SU-DHL-6 (cell line): ENCODE data around the gene MTG1.

ENCODE experiments used
- H2AFZ ChIP-seq: fragments of 200-600 bp; sonication (generic); 2 replicates; pipeline ENCODE4 v1.6.1; 2014; ENCODE audit warnings: low read depth, mild to moderate bottlenecking, moderate library complexity, mixed read lengths, antibody characterized with exemption, low read length; ENCODE audit not compliant: severe bottlenecking
- H3F3A ChIP-seq: fragments of 200-600 bp; shearing (Covaris generic); 2 replicates; pipeline ENCODE4 v1.6.0; 2016; ENCODE audit warnings: antibody characterized with exemption, mild to moderate bottlenecking; ENCODE audit not compliant: insufficient read depth
- H3K27ac ChIP-seq: fragments of 200-600 bp; sonication (generic); 2 replicates; pipeline ENCODE4 v1.5.1; 2016; ENCODE audit warnings: low read depth, mild to moderate bottlenecking, low read length, moderate library complexity, mixed read lengths
- H3K27me3 ChIP-seq: fragments of 200-600 bp; sonication (generic), shearing (Covaris generic); 2 replicates; pipeline ENCODE4 v1.6.0; 2014; ENCODE audit warnings: mild to moderate bottlenecking, low read length
- H3K36me3 ChIP-seq: fragments of 200-600 bp; sonication (generic); 2 replicates; pipeline ENCODE4 v1.6.1; 2014; ENCODE audit warnings: mild to moderate bottlenecking, low read length, mixed read lengths
- H3K4me2 ChIP-seq: fragments of 300-600, 200-600 bp; shearing (Covaris generic), sonication (generic); 2 replicates; pipeline ENCODE4 v1.6.0; 2014; ENCODE audit warnings: low read length, low read depth, mild to moderate bottlenecking; ENCODE audit not compliant: poor library complexity, severe bottlenecking
- H3K4me3 ChIP-seq: fragments of 200-600 bp; sonication (generic); 2 replicates; pipeline ENCODE4 v1.5.1; 2014; ENCODE audit warnings: antibody characterized with exemption, low read length, mild to moderate bottlenecking, mixed read lengths; ENCODE audit not compliant: insufficient read depth, poor library complexity, severe bottlenecking
- H3K79me2 ChIP-seq: fragments of 200-600 bp; sonication (generic); 2 replicates; pipeline ENCODE4 v1.6.1; 2014; ENCODE audit warnings: mild to moderate bottlenecking, low read length, moderate library complexity; ENCODE audit not compliant: insufficient read depth
- H3K9ac ChIP-seq: fragments of 200-600 bp; sonication (generic); 2 replicates; pipeline ENCODE4 v1.7.0; 2014; ENCODE audit warnings: mild to moderate bottlenecking, low read length
- H3K9me2 ChIP-seq: fragments of 200-600 bp; sonication (generic); replicated peaks from 2 replicates; pipeline ENCODE4 v1.6.1; 2014; ENCODE audit warnings: low read length; ENCODE audit not compliant: insufficient read depth
- H3K9me3 ChIP-seq: fragments of 200-600 bp; sonication (generic); 2 replicates; pipeline ENCODE4 v1.6.1; 2014; ENCODE audit warnings: low read length, mixed read lengths; ENCODE audit not compliant: insufficient read depth
- H4K20me1 ChIP-seq: fragments of 200-600 bp; sonication (generic); 2 replicates; pipeline ENCODE4 v1.6.1; 2014; ENCODE audit warnings: low read depth, mild to moderate bottlenecking, antibody characterized with exemption, low read length, moderate library complexity, mixed read lengths
- CTCF ChIP-seq: fragments of 200-600 bp; sonication (generic); IDR thresholded peaks from one replicate; pipeline ENCODE4 v1.5.1; 2017; ENCODE audit warnings: antibody characterized with exemption, mild to moderate bottlenecking, low read length, moderate library complexity; ENCODE audit not compliant: insufficient read depth, poor library complexity, severe bottlenecking
- EZH2phosphoT487 ChIP-seq: fragments of 200-600 bp; sonication (generic), shearing (Covaris generic); conservative IDR thresholded peaks from 2 replicates; pipeline ENCODE4 v1.6.1; 2018; ENCODE audit warnings: mild to moderate bottlenecking, antibody characterized with exemption, low read length, moderate library complexity, mixed read lengths

MTG1 gene

GRCh38 chr10:133471300-133472109 lies 77.5 kb downstream of the MTG1 start:
- Histone ChIP-seq H3K27me3 (no peaks in the 10 kb centered on the region), H3K27ac (no peak overlapping the region), H2AFZ (no peak overlapping the region), H3K79me2 (no peaks in the 10 kb centered on the region), H4K20me1 (no peaks in the 10 kb centered on the region), H3K4me3 (no peak overlapping the region), H3K9me2 (no peaks in the 10 kb centered on the region), H3K9ac (no peak overlapping the region), H3K9me3 (no peaks in the 10 kb centered on the region), H3F3A (no peaks in the 10 kb centered on the region), H3K4me2 (no peak overlapping the region), H3K36me3 (no peaks in the 10 kb centered on the region)
- TF ChIP-seq EZH2phosphoT487 (no peak), CTCF (no peak)
